ENCODE data around the gene SLC12A5. TPM values are rescaled to one million over a fixed set of nuclear protein-coding genes. Genes with fewer than 3 reads are reported as not detected.

Gene SLC12A5
- polyA plus RNA-seq, 2 of the 4 experiments (the other 2 are of a cell fraction) = 3.0 to 10.8 TPM

GRCh38 chr20:46049190-46049589 lies 20.2 kb downstream of the SLC12A5 start:
- peaks cover 8% of the 10 kb centered on the region; the same call in 2 of the 3 replicates for H3K4me1 ChIP-seq
- ATAC-seq (no peak), DNase-seq (ENCODE audit: low read depth in 1 of 2, low spot score in 1 of 2) (no peak), FAIRE-seq (no peak)
- WGBS (ENCODE audit: missing lambda C conversion rate) = 70% methylated on average over 4 of the region's 4 CpGs
- no peaks in the 10 kb centered on the region for H3K9me3 ChIP-seq
- POLR2A ChIA-PET = no interaction called here
- no peak for TF ChIP-seq FOSB (CRISPR knock-in tag; IDR thresholded peaks at IDR 0.05)
- TF ChIP-seq ESRRA (IDR thresholded peaks at IDR 0.05; ENCODE audit: borderline replicate concordance, low read length) = no peak
- no peak for TF ChIP-seq HOXB5 (CRISPR knock-in tag; IDR thresholded peaks at IDR 0.05)
- no peak for TF ChIP-seq REST (IDR thresholded peaks at IDR 0.05)
- TF ChIP-seq HES2 (IDR thresholded peaks at IDR 0.05) = no peak
- no peak for TF ChIP-seq MAZ (IDR thresholded peaks at IDR 0.05; ENCODE audit: borderline replicate concordance, low read depth, low read length)
- no peak for TF ChIP-seq SREBF2 (IDR thresholded peaks at IDR 0.05)
- no peak for TF ChIP-seq TFCP2L1 (CRISPR knock-in tag; IDR thresholded peaks at IDR 0.05)
- no peak for TF ChIP-seq MAX (IDR thresholded peaks at IDR 0.05)
- TF ChIP-seq JUN (IDR thresholded peaks at IDR 0.05) = no peak
- TF ChIP-seq RAD21 (conservative IDR thresholded peaks at IDR 0.05 in 1 of 2, IDR thresholded peaks at IDR 0.05 in 1 of 2) = no peak
- TF ChIP-seq PBX3 (IDR thresholded peaks at IDR 0.05) = no peak
- no peak overlapping the region for H3K4me2 ChIP-seq
- CTCF ChIA-PET = interaction anchor here (1.0 kb wide), 1 partner anchor 11 kb away, joined by 4 read pairs; no protein-coding TSS in a partner anchor
- no peak overlapping the region for H3K4me3 ChIP-seq
- H3K27ac ChIP-seq = no peak overlapping the region

- DNase-seq (ENCODE audit: low read depth in 1 of 2, low spot score in 1 of 2) (no peak), ATAC-seq (no peak), FAIRE-seq (no peak)
- POLR2A ChIA-PET = no interaction called here
- CTCF ChIA-PET = interaction anchor here (1.0 to 1.4 kb wide), 2 partner anchors 9 to 63 kb away, joined by 3 to 6 read pairs; no protein-coding TSS in a partner anchor
- Histone ChIP-seq H3K4me2 (no peak overlapping the region), H3K9me3 (no peaks in the 10 kb centered on the region), H3K27ac (no peak overlapping the region), H3K4me1 (peaks cover 8% of the 10 kb centered on the region; the same call in 2 of the 3 replicates), H3K4me3 (no peak overlapping the region)
- TF ChIP-seq TP53 (CRISPR knock-in tag; IDR thresholded peaks at IDR 0.05) = no peak
- TF ChIP-seq ATOH8 (CRISPR knock-in tag; IDR thresholded peaks at IDR 0.05; ENCODE audit: low read depth) = no peak
- TF ChIP-seq BHLHE40 (IDR thresholded peaks at IDR 0.05; ENCODE audit: low read depth, low read length) = no peak
- no peak for TF ChIP-seq HOXA7 (CRISPR knock-in tag; IDR thresholded peaks at IDR 0.05)
- no peak for TF ChIP-seq CHD4 (IDR thresholded peaks at IDR 0.05; ENCODE audit: borderline replicate concordance)
- no peak for TF ChIP-seq EHF (CRISPR knock-in tag; IDR thresholded peaks at IDR 0.05)
- no peak for TF ChIP-seq ZNF302 (CRISPR knock-in tag; IDR thresholded peaks at IDR 0.05)
- no peak for TF ChIP-seq FOSB (CRISPR knock-in tag; IDR thresholded peaks at IDR 0.05)
- no peak for TF ChIP-seq CTCF (IDR thresholded peaks at IDR 0.05)
These were observed 20.8 kb downstream of the SLC12A5 start for GRCh38 chr20:46049815-46050214.
